Omental fat pad (tissue), 4 donors: ENCODE data around the gene SCP2. TPM values are rescaled to one million over a fixed set of nuclear protein-coding genes. Genes with fewer than 3 reads are reported as not detected.

ENCODE experiments used
- ATAC-seq: fragments of 150-250 bp; one replicate; pipeline ENCODE4 v1.9.1; 2016; ENCODE audit warnings: mild to moderate bottlenecking, moderate library complexity; ENCODE audit not compliant: low FRiP score
- DNase-seq: peaks from one replicate; pipeline ENCODE4 v3.0.0-alpha.2; 2019; ENCODE audit warnings: low spot score
- CTCF ChIP-seq, 3 donors: fragments of 450-650 bp; IDR thresholded peaks; one replicate each; pipeline ENCODE4 v1.5.1; 2016 to 2017; ENCODE audit warnings: antibody characterized with exemption in 3 of 3, mild to moderate bottlenecking in 3 of 3, moderate library complexity in 2 of 3
- total RNA-seq, 4 donors: library from RNA; depleted of rRNA; stranded (reverse); fragments of >200 nt; gene quantifications; one replicate each; pipeline ENCODE4 v1.1.0, GENCODE V29; 2016

Gene SCP2
- total RNA-seq, 4 donors from 2014 or later = 92.7 to 174 (median 126) TPM

- DNase-seq (peak; percentile 15), ATAC-seq (no peak)
- TF ChIP-seq CTCF (IDR thresholded peaks at IDR 0.05) = no peak
Measured at GRCh38 chr1:53069663-53070327, 142.7 kb downstream of the SCP2 start.

DNA sequence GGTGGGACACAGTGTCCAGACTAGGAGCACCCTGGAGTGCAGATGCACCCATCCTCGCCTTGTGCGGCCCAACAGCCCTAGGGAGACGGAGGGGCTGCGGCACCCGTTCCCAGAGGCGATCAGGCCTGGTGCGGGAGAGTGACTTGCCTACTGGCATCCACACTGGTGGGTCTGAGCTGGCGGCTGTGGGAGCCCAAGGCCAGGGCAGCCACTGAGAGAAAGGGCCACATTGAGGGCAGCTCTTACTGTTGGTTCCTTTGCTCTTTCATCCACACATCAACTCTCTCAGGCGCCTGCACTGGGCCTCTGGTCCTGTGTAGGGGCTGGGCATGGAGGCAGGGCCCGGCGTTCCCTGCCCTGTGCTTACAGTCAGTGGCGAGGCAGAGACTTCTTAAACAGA is 143.5 kb downstream of the SCP2 start:
- ATAC-seq (no peak), DNase-seq (no peak)
- no peak for TF ChIP-seq CTCF (IDR thresholded peaks at IDR 0.05)

GRCh38 chr1:53071167-53071865 is 144.2 kb downstream of the SCP2 start:
- TF ChIP-seq CTCF (IDR thresholded peaks at IDR 0.05) = no peak
- no peak for ATAC-seq

GRCh38 chr1:53071915-53072314 is 144.8 kb downstream of the SCP2 start:
- TF ChIP-seq CTCF (IDR thresholded peaks at IDR 0.05) = no peak
- no peak for DNase-seq
- ATAC-seq = no peak

More at GRCh38 chr1:53071167-53071865, 144.2 kb downstream of the SCP2 start:
- peak; percentile 14 for DNase-seq

- DNase-seq (peak; percentile 1), ATAC-seq (no peak)
- no peak for TF ChIP-seq CTCF (IDR thresholded peaks at IDR 0.05)
Measured at GRCh38 chr1:53073287-53073686, 146.2 kb downstream of the SCP2 start.

GRCh38 chr1:53073868-53074311 is 146.8 kb downstream of the SCP2 start:
- DNase-seq = peak; percentile 17
- no peak for TF ChIP-seq CTCF (IDR thresholded peaks at IDR 0.05)

More at GRCh38 chr1:53073868-53074311, 146.8 kb downstream of the SCP2 start:
- ATAC-seq = no peak
